Body of pancreas (tissue), 4 donors: ENCODE measurements around the gene SIGLEC1.

Source experiments
- POLR2A ChIP-seq, 3 donors: fragments of 450-650 bp; IDR thresholded peaks; one replicate each; pipeline ENCODE4 v1.6.1; 2016; ENCODE audit warnings: antibody characterized with exemption in 3 of 3, mild to moderate bottlenecking in 2 of 3
- TF ChIP-seq, protein P1 (sequence below), 7 experiments: fragments of 450-650 bp in 4 of 7; fragments of 200-600 bp in 3 of 7; sonication (generic) in 3 of 7; IDR thresholded peaks; one replicate each; pipeline ENCODE4 v1.5.1; 2016 to 2019; ENCODE audit warnings: antibody characterized with exemption in 7 of 7

DNA sequence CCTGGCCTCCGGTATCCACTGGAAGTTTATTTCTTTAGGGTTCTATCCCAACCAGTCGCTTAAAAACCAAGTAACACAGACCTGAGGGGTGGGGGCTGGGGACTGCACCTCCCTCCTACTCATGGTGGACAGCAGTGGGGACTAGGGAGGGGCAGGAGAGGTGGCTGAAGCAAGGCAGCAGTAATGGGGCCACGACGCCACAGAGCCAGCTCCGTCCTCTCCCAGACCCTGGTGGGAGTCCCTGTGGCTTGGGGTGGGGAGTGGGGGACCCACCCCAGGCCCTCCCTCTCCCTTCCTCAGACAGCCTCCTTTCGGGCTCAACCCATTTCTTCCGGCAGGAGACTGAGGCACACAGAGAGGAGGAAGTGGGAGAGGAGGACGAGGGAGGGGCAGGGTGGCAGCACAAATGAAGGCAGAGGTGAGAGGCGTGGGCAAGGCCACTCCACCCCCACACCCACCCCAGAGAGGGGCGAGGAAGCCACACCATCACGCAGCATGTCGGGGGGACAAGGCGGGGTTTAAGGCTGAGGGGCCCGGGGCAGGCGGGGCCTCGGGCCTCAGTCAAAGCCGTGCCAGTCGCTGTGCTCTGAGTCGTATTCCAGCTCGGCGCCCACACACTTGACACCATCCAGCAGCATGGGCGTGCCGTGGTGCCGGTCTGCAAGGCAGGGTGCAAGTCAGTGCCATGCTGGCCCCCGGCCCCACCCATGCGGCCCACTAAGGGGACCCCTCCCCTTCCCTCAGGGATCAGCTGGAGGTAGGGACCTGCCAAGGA lies 41.3 kb upstream of the SIGLEC1 start:
- TF ChIP-seq, protein P1, sequence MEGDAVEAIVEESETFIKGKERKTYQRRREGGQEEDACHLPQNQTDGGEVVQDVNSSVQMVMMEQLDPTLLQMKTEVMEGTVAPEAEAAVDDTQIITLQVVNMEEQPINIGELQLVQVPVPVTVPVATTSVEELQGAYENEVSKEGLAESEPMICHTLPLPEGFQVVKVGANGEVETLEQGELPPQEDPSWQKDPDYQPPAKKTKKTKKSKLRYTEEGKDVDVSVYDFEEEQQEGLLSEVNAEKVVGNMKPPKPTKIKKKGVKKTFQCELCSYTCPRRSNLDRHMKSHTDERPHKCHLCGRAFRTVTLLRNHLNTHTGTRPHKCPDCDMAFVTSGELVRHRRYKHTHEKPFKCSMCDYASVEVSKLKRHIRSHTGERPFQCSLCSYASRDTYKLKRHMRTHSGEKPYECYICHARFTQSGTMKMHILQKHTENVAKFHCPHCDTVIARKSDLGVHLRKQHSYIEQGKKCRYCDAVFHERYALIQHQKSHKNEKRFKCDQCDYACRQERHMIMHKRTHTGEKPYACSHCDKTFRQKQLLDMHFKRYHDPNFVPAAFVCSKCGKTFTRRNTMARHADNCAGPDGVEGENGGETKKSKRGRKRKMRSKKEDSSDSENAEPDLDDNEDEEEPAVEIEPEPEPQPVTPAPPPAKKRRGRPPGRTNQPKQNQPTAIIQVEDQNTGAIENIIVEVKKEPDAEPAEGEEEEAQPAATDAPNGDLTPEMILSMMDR (IDR thresholded peaks at IDR 0.05), result no peak
- TF ChIP-seq POLR2A (IDR thresholded peaks at IDR 0.05), result no peak
